Measurements from ENCODE around the gene MEMO1. TPM values are rescaled to one million over a fixed set of nuclear protein-coding genes. Genes with fewer than 3 reads are reported as not detected.

MEMO1 gene
- polyA plus RNA-seq, 1 of the 3 experiments (the other 2 are of a cell fraction) = 54.3 TPM

DNA sequence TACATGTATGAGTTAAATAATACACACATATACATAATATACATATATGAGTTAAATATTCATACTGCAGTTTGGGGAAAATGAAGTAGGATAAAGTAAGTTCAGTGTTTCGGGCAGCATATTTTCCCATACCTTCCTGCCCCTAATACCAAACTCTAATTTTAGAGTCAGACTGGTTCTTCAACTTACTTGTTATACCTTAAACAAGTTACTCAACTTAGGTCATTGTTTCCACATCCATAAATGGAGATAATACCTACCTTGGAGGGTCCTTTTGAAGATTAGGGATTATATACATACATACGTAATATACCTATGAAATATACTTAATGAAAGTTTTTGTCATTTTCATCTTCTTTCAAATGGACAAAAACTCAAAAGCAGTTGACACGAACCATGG, 8.4 kb downstream of the MEMO1 start:
- Histone ChIP-seq H3K27me3 (ENCODE audit: insufficient read depth) (no peaks in the 10 kb centered on the region), H3F3A (replicated peaks; ENCODE audit: insufficient read depth) (peaks cover 11% of the 10 kb centered on the region), H3K9me3 (no peaks in the 10 kb centered on the region), H3K27ac (ENCODE audit: low read depth in 2 of 2, low read length in 1 of 2) (no peak overlapping the region), H3K4me3 (ENCODE audit: low read depth in 2 of 2, low read length in 1 of 2) (no peak overlapping the region), H2AFZ (ENCODE audit: low read depth) (no peak overlapping the region), H3K79me2 (ENCODE audit: insufficient read depth) (peaks cover 100% of the 10 kb centered on the region), H3K36me3 (replicated peaks in 1 of 2; ENCODE audit: control insufficient read depth in 1 of 2, insufficient read depth in 2 of 2, low read length in 1 of 2) (peaks cover 3 to 5% of the 10 kb centered on the region in 2 experiments), H3K9ac (no peak overlapping the region), H3K4me2 (no peak overlapping the region), H4K20me1 (ENCODE audit: insufficient read depth) (peaks cover 90% of the 10 kb centered on the region), H3K4me1 (ENCODE audit: control insufficient read depth in 1 of 2, insufficient read depth in 2 of 2, low read depth in 1 of 2, low read length in 1 of 2) (peaks cover 0 to 9% of the 10 kb centered on the region in 2 experiments; a peak in 3 of 4 replicates), H3K9me2 (no peaks in the 10 kb centered on the region)
- no peak for DNase-seq
- CTCF ChIA-PET = no interaction called here
- TF ChIP-seq, protein P1, sequence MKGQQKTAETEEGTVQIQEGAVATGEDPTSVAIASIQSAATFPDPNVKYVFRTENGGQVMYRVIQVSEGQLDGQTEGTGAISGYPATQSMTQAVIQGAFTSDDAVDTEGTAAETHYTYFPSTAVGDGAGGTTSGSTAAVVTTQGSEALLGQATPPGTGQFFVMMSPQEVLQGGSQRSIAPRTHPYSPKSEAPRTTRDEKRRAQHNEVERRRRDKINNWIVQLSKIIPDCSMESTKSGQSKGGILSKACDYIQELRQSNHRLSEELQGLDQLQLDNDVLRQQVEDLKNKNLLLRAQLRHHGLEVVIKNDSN (IDR thresholded peaks at IDR 0.05; ENCODE audit: borderline replicate concordance, low read depth) = no peak
- no peak for TF ChIP-seq FOXJ3 (CRISPR knock-in tag; IDR thresholded peaks at IDR 0.05)
- no peak for TF ChIP-seq POLR2AphosphoS5 (IDR thresholded peaks at IDR 0.05; ENCODE audit: low read depth, low read length)
- no peak for TF ChIP-seq PBX3 (IDR thresholded peaks at IDR 0.05)
- no peak for TF ChIP-seq JUND (IDR thresholded peaks at IDR 0.05)
- TF ChIP-seq, protein P2, sequence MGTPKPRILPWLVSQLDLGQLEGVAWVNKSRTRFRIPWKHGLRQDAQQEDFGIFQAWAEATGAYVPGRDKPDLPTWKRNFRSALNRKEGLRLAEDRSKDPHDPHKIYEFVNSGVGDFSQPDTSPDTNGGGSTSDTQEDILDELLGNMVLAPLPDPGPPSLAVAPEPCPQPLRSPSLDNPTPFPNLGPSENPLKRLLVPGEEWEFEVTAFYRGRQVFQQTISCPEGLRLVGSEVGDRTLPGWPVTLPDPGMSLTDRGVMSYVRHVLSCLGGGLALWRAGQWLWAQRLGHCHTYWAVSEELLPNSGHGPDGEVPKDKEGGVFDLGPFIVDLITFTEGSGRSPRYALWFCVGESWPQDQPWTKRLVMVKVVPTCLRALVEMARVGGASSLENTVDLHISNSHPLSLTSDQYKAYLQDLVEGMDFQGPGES (IDR thresholded peaks at IDR 0.05; ENCODE audit: low read depth, low read length) = no peak
- no peak for TF ChIP-seq TEAD4 (IDR thresholded peaks at IDR 0.05; ENCODE audit: borderline replicate concordance, insufficient read depth)
- no peak for TF ChIP-seq EP300 (IDR thresholded peaks at IDR 0.05; ENCODE audit: borderline replicate concordance in 1 of 2, low read depth in 1 of 2, low read length in 1 of 2)
- no peak for TF ChIP-seq RFX5 (IDR thresholded peaks at IDR 0.05; ENCODE audit: low read length)
- no peak for TF ChIP-seq NFIC (IDR thresholded peaks at IDR 0.05; ENCODE audit: borderline replicate concordance)
- TF ChIP-seq SIN3A (IDR thresholded peaks at IDR 0.05; ENCODE audit: borderline replicate concordance, low read depth, low read length) = no peak
- no peak for TF ChIP-seq YY1 (IDR thresholded peaks at IDR 0.05; ENCODE audit: low read depth)
- TF ChIP-seq REST (IDR thresholded peaks at IDR 0.05; ENCODE audit: low read depth, low read length) = no peak
- no peak for TF ChIP-seq RAD21 (IDR thresholded peaks at IDR 0.05; ENCODE audit: low read length)
- TF ChIP-seq EZH2phosphoT487 (IDR thresholded peaks at IDR 0.05; ENCODE audit: borderline replicate concordance, low read depth) = no peak
- no peak for TF ChIP-seq ELF1 (IDR thresholded peaks at IDR 0.05)
- no peak for TF ChIP-seq MEF2A (IDR thresholded peaks at IDR 0.05; ENCODE audit: borderline replicate concordance, low read depth)
- TF ChIP-seq RXRA (IDR thresholded peaks at IDR 0.05; ENCODE audit: borderline replicate concordance, low read depth) = no peak
- no peak for TF ChIP-seq FOXM1 (IDR thresholded peaks at IDR 0.05; ENCODE audit: low read depth)
- POLR2A ChIA-PET = no interaction called here
- 95% methylated on average over 3 of the region's 3 CpGs for WGBS (ENCODE audit: low lambda C conversion rate)
